Hepatocyte (in vitro differentiated cells): Measurements from ENCODE around the gene DMD. TPM values are rescaled to one million over a fixed set of nuclear protein-coding genes. Genes with fewer than 3 reads are reported as not detected.
"Not testable (repeated sequence)": the region's sequence is repeated elsewhere in the genome, so short reads cannot be mapped to it uniquely, and the experiment has no call there.

Source experiments
- DNase-seq: peaks from one replicate; pipeline ENCODE4 v3.0.0-alpha.2; 2016; ENCODE audit warnings: low spot score
- H2AFZ ChIP-seq: fragments of 200-600 bp; sonication (generic); 2 replicates; pipeline ENCODE4 v1.6.0; 2016; ENCODE audit warnings: antibody characterized with exemption, mild to moderate bottlenecking
- H3K27ac ChIP-seq: fragments of 200-600 bp; sonication (generic); 2 replicates; pipeline ENCODE4 v1.5.1; 2016; ENCODE audit warnings: mild to moderate bottlenecking
- H3K27me3 ChIP-seq: fragments of 200-600 bp; sonication (generic); 2 replicates; pipeline ENCODE4 v1.6.1; 2016
- H3K36me3 ChIP-seq: fragments of 200-600 bp; sonication (generic); replicated peaks from 2 replicates; pipeline ENCODE4 v1.5.1; 2016; ENCODE audit warnings: low read depth; ENCODE audit not compliant: insufficient read depth
- H3K4me1 ChIP-seq: fragments of 200-600 bp; sonication (generic); 2 replicates; pipeline ENCODE4 v1.5.1; 2016; ENCODE audit warnings: mild to moderate bottlenecking, moderate library complexity; ENCODE audit not compliant: insufficient read depth
- H3K4me2 ChIP-seq: fragments of 200-600 bp; sonication (generic); 2 replicates; pipeline ENCODE4 v1.6.0; 2016
- H3K4me3 ChIP-seq: fragments of 200-600 bp; sonication (generic); 2 replicates; pipeline ENCODE4 v1.5.1; 2016; ENCODE audit warnings: mild to moderate bottlenecking
- H3K79me2 ChIP-seq: fragments of 200-600 bp; sonication (generic); 2 replicates; pipeline ENCODE4 v1.6.0; 2017; ENCODE audit warnings: mild to moderate bottlenecking
- H3K9me2 ChIP-seq: fragments of 200-600 bp; sonication (generic); replicated peaks from 2 replicates; pipeline ENCODE4 v1.6.0; 2017; ENCODE audit warnings: mild to moderate bottlenecking; ENCODE audit not compliant: insufficient read depth
- H3K9me3 ChIP-seq: fragments of 200-600 bp; sonication (generic); 2 replicates; pipeline ENCODE4 v1.5.1; 2016; ENCODE audit warnings: low read depth, mild to moderate bottlenecking
- H4K20me1 ChIP-seq: fragments of 200-600 bp; sonication (generic); 2 replicates; pipeline ENCODE4 v1.6.0; 2016; ENCODE audit warnings: mild to moderate bottlenecking; ENCODE audit not compliant: insufficient read depth, poor library complexity, severe bottlenecking
- EZH2 ChIP-seq: fragments of 200-600 bp; sonication (generic); IDR thresholded peaks from 2 replicates; pipeline ENCODE4 v1.6.1; 2016; ENCODE audit warnings: antibody characterized with exemption, mild to moderate bottlenecking, borderline replicate concordance
- EZH2phosphoT487 ChIP-seq: fragments of 200-600 bp; sonication (generic); IDR thresholded peaks from one replicate; pipeline ENCODE4 v1.6.1; 2018; ENCODE audit warnings: antibody characterized with exemption, mild to moderate bottlenecking, low read depth, moderate library complexity; ENCODE audit not compliant: unreplicated experiment, severe bottlenecking
- WGBS: methylation state at CpG from one replicate; pipeline ENCODE4 v1.1.6; 2016; ENCODE audit warnings: low lambda C conversion rate; ENCODE audit errors: missing lambda C conversion rate; 5-methylcytosine and 5-hydroxymethylcytosine counted together
- polyA plus RNA-seq: library from polyadenylated mRNA; unstranded; fragments of >200 nt; fragmentation: Nextera tagmentation; extraction: Ambion mirVana; gene quantifications from 2 replicates; pipeline ENCODE4 v1.2.1, GENCODE V29; 2016
- total RNA-seq: library from RNA; depleted of rRNA; stranded (reverse); fragments of >200 nt; gene quantifications from 2 replicates; pipeline ENCODE4 v1.2.3, GENCODE V29; 2014
- TF ChIP-seq, protein P1 (sequence below): fragments of 200-600 bp; sonication (generic); IDR thresholded peaks from 2 replicates; pipeline ENCODE4 v1.5.1; 2016; ENCODE audit warnings: antibody characterized with exemption, mild to moderate bottlenecking; ENCODE audit not compliant: poor library complexity

DMD gene
- total and polyA plus RNA-seq, 2 experiments from 2014 or later = 14.2 to 27.8 TPM

GRCh38 chrX:31934015-31934414 is 1277.3 kb downstream of the DMD start:
- WGBS = 76% methylated on average over 3 of the region's 3 CpGs
- Histone ChIP-seq H4K20me1 (no peaks in the 10 kb centered on the region), H3K36me3 (no peaks in the 10 kb centered on the region), H3K4me1 (no peaks in the 10 kb centered on the region), H3K4me2 (no peak overlapping the region), H3K9me3 (no peaks in the 10 kb centered on the region), H3K27me3 (no peaks in the 10 kb centered on the region), H3K79me2 (no peaks in the 10 kb centered on the region), H3K27ac (no peak overlapping the region), H3K4me3 (no peak overlapping the region), H2AFZ (no peak overlapping the region), H3K9me2 (no peaks in the 10 kb centered on the region)
- no peak for TF ChIP-seq EZH2
- no peak for TF ChIP-seq EZH2phosphoT487
- TF ChIP-seq, protein P1, sequence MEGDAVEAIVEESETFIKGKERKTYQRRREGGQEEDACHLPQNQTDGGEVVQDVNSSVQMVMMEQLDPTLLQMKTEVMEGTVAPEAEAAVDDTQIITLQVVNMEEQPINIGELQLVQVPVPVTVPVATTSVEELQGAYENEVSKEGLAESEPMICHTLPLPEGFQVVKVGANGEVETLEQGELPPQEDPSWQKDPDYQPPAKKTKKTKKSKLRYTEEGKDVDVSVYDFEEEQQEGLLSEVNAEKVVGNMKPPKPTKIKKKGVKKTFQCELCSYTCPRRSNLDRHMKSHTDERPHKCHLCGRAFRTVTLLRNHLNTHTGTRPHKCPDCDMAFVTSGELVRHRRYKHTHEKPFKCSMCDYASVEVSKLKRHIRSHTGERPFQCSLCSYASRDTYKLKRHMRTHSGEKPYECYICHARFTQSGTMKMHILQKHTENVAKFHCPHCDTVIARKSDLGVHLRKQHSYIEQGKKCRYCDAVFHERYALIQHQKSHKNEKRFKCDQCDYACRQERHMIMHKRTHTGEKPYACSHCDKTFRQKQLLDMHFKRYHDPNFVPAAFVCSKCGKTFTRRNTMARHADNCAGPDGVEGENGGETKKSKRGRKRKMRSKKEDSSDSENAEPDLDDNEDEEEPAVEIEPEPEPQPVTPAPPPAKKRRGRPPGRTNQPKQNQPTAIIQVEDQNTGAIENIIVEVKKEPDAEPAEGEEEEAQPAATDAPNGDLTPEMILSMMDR = no peak
- DNase-seq = no peak

DNA sequence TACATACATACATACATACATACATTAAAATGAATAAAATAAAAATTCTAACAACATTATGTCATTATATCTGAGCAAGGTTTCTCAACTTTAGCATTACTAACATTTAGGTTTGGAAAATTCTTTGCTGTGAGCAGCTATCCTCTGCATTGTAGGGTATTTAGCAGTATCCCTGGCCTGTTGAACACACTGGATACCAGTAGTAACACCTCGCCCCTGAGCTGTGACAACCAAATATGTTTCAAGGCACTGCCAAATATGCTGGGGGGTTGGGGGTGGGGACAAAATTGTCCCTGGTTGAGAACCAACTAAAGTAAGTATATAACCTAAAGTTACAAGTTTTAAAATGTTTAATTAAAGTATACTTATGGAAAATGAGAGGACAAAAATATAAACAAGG is 1278.6 kb downstream of the DMD start:
- 82% methylated on average over 1 of the region's 1 CpG for WGBS
- H3K79me2 ChIP-seq = no peaks in the 10 kb centered on the region
- H2AFZ ChIP-seq = no peak overlapping the region
- no peaks in the 10 kb centered on the region for H3K9me2 ChIP-seq
- no peaks in the 10 kb centered on the region for H3K9me3 ChIP-seq
- H3K4me2 ChIP-seq = no peak overlapping the region
- H3K36me3 ChIP-seq = no peaks in the 10 kb centered on the region
- H3K4me1 ChIP-seq = no peaks in the 10 kb centered on the region
- no peak for DNase-seq
- no peak for TF ChIP-seq EZH2phosphoT487
- TF ChIP-seq, protein P1 = no peak
- no peak for TF ChIP-seq EZH2
- no peak overlapping the region for H3K4me3 ChIP-seq
- H3K27ac ChIP-seq = no peak overlapping the region
- H4K20me1 ChIP-seq = no peaks in the 10 kb centered on the region
- no peaks in the 10 kb centered on the region for H3K27me3 ChIP-seq

DNA sequence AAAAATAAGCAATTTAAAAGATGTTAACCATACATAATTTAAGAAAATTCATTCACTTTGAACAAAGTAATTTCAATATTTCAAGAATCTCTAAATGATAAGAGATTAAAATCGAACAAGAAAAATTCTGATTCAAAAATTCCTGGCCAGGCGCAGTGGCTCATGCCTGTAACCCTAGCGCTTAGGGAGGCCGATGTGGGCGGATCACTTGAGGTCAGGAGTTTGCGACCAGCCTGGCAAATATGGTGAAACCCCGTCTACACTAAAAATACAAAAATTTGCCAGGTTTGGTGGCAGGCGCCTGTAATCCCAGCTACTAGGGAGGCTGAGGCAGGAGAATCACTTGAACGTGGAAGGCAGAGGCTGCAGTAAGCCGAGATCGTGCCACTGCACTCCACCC is 1279.0 kb downstream of the DMD start:
- not testable (repeated sequence) for H3K4me1 ChIP-seq

GRCh38 chrX:31931225-31931624 is 1280.1 kb downstream of the DMD start:
- H3K79me2 ChIP-seq = no peaks in the 10 kb centered on the region
- no peak overlapping the region for H3K4me3 ChIP-seq
- no peak overlapping the region for H3K4me2 ChIP-seq
- H3K27ac ChIP-seq = no peak overlapping the region
- no peaks in the 10 kb centered on the region for H3K9me2 ChIP-seq
- no peaks in the 10 kb centered on the region for H4K20me1 ChIP-seq
- DNase-seq = no peak
- no peaks in the 10 kb centered on the region for H3K27me3 ChIP-seq
- no peaks in the 10 kb centered on the region for H3K9me3 ChIP-seq
- 48% methylated on average over 3 of the region's 3 CpGs for WGBS
- TF ChIP-seq EZH2phosphoT487 (no peak), EZH2 (no peak)
- TF ChIP-seq, protein P1 = no peak
- no peaks in the 10 kb centered on the region for H3K36me3 ChIP-seq
- no peak overlapping the region for H2AFZ ChIP-seq
- no peaks in the 10 kb centered on the region for H3K4me1 ChIP-seq

More for the DNA sequence above, 1279.0 kb downstream of the DMD start:
- not testable (repeated sequence) for H3K79me2 ChIP-seq, H3K4me3 ChIP-seq, H3K27me3 ChIP-seq, H4K20me1 ChIP-seq, H3K4me2 ChIP-seq, H3K9me2 ChIP-seq, H2AFZ ChIP-seq, H3K36me3 ChIP-seq, H3K27ac ChIP-seq, DNase-seq, H3K9me3 ChIP-seq
- 87% methylated on average over 11 of the region's 11 CpGs for WGBS
